ENCODE data around the gene LRPPRC.

GRCh38 chr2:43884689-43885088 is 111.1 kb downstream of the LRPPRC start:
- no peak for TF ChIP-seq CTCF (IDR thresholded peaks at IDR 0.05; ENCODE audit: extremely low read depth in 1 of 2, insufficient read depth in 1 of 2, low read depth in 1 of 2, low read length in 2 of 2)
- no peak for TF ChIP-seq MYC (IDR thresholded peaks at IDR 0.05; ENCODE audit: low read depth, low read length)
- TF ChIP-seq POLR2A (IDR thresholded peaks at IDR 0.05; ENCODE audit: low read depth, low read length): no peak
- no peak for TF ChIP-seq POLR2AphosphoS5 (IDR thresholded peaks at IDR 0.05; ENCODE audit: insufficient read depth, low read depth, low read length)
